Kidney (tissue), 14 donors: ENCODE results near the gene LSMEM2. TPM values are rescaled to one million over a fixed set of nuclear protein-coding genes. Genes with fewer than 3 reads are reported as not detected.

Source experiments
- DNase-seq, 5 donors: peaks; one replicate each; pipeline ENCODE4 v3.0.0-alpha.2; 2013 to 2020
- FAIRE-seq: peaks from 2 replicates; lab custom pipeline; 2012; peaks lifted over from hg19 to GRCh38; lab: Jason Lieb, UNC
- H3K27ac ChIP-seq, 2 donors: one replicate each; pipeline ENCODE4 v1.7.0; 2013; ENCODE audit warnings: low read depth in 2 of 2, low read length in 2 of 2, inconsistent platforms in 1 of 2
- H3K27me3 ChIP-seq: one replicate; pipeline ENCODE4 v1.7.1; 2013; ENCODE audit warnings: low read length, inconsistent platforms; ENCODE audit not compliant: control insufficient read depth, insufficient read depth
- H3K36me3 ChIP-seq, 3 donors: one replicate each; pipeline versions ENCODE4 v1.7.0 to v1.7.1; 2013; ENCODE audit warnings: low read length in 3 of 3, control low read depth in 1 of 3, inconsistent platforms in 1 of 3; ENCODE audit not compliant: insufficient read depth in 3 of 3, control insufficient read depth in 2 of 3
- H3K4me1 ChIP-seq, 3 donors: one replicate each; pipeline versions ENCODE4 v1.7.0 to v1.7.1; 2013; ENCODE audit warnings: low read length in 3 of 3, inconsistent platforms in 1 of 3, low read depth in 1 of 3; ENCODE audit not compliant: control insufficient read depth in 2 of 3, insufficient read depth in 2 of 3
- H3K4me3 ChIP-seq, 3 donors: one replicate each; pipeline versions ENCODE4 v1.7.0 to v1.8.1; 2013; ENCODE audit warnings: low read length in 3 of 3, control low read depth in 1 of 3, inconsistent platforms in 1 of 3
- H3K9ac ChIP-seq, 3 donors: one replicate each; pipeline versions ENCODE4 v1.7.0 to v1.7.1; 2013; ENCODE audit warnings: low read length in 3 of 3, control low read depth in 1 of 3, inconsistent platforms in 1 of 3
- H3K9me3 ChIP-seq, 3 donors: one replicate each; pipeline versions ENCODE4 v1.7.0 to v1.7.1; 2013; ENCODE audit warnings: low read length in 3 of 3, control low read depth in 1 of 3, inconsistent platforms in 1 of 3; ENCODE audit not compliant: control insufficient read depth in 2 of 3, insufficient read depth in 1 of 3
- CTCF ChIP-seq: IDR thresholded peaks from 3 replicates; pipeline ENCODE4 v1.5.1; 2012; ENCODE audit warnings: mild to moderate bottlenecking, moderate library complexity, borderline replicate concordance; ENCODE audit not compliant: insufficient read depth; ENCODE audit errors: extremely low read depth
- intact Hi-C: fragments of 100-400 bp; cut with DNase I; formaldehyde crosslinking; loops from one replicate; pipeline ENCODE4 v1.11.1; 2022
- polyA plus RNA-seq: library from polyadenylated mRNA; stranded (reverse); fragments of 350-450 nt; fragmentation: Illumina TruSeq; extraction: RNeasy Lipid Tissue Mini Kit (QIAGEN cat#74804); gene quantifications from one replicate; pipeline ENCODE4 v1.2.3, GENCODE V29; 2014; ENCODE audit warnings: low read depth, low replicate concordance; ENCODE audit not compliant: insufficient read depth
- total RNA-seq: library from RNA; stranded (reverse); fragmentation: NEBNext Ultra II Directional; extraction: Animal tissue kit (Norgen Biotek cat#: 25700); gene quantifications from one replicate; pipeline ENCODE4 v1.2.1, GENCODE V29; 2021
- donor health status: control.
- donor health status: control.
- donor health status: control.
- donor health status: control.
- donor health status: control.
- donor health status: DM: yes; HTN: yes; CAD: no.
- donor health status: Normal renal cell carcinoma (clear cell type).

The LSMEM2 gene
- total and polyA plus RNA-seq, 2 donors from 2014 or later = 0.22 to 0.62 TPM

GRCh38 chr3:50262778-50263177, 16.1 kb upstream of the LSMEM2 start:
- Histone ChIP-seq H3K27ac (no peak overlapping the region), H3K9ac (no peak overlapping the region), H3K4me3 (no peak overlapping the region), H3K9me3 (no peaks in the 10 kb centered on the region), H3K4me1 (peaks cover 0 to 44% (median 26%) of the 10 kb centered on the region in 3 donors), H3K27me3 (no peaks in the 10 kb centered on the region), H3K36me3 (peaks cover 0 to 6% (median 0%) of the 10 kb centered on the region in 3 donors)
- no peak for TF ChIP-seq CTCF
- FAIRE-seq = no peak
- no peak for DNase-seq
- intact Hi-C loops = no loop called here

GRCh38 chr3:50263478-50264382, 15.2 kb upstream of the LSMEM2 start:
- Histone ChIP-seq H3K9ac (peak overlapping the region in 2 of 3 donors; percentile 8 to 34), H3K27me3 (no peaks in the 10 kb centered on the region), H3K4me3 (no peak overlapping the region), H3K4me1 (peaks cover 0 to 53% (median 28%) of the 10 kb centered on the region in 3 donors), H3K27ac (peak overlapping the region; percentile 91 to 94), H3K9me3 (no peaks in the 10 kb centered on the region), H3K36me3 (no peaks in the 10 kb centered on the region)
- intact Hi-C loops = no loop called here
- TF ChIP-seq CTCF = no peak
- FAIRE-seq (no peak), DNase-seq (peak in 2 of 5 donors; percentile 20 to 71)

- Histone ChIP-seq H3K36me3 (no peaks in the 10 kb centered on the region), H3K9me3 (no peaks in the 10 kb centered on the region), H3K27ac (peak overlapping the region; percentile 91 to 94), H3K4me1 (peaks cover 0 to 56% (median 28%) of the 10 kb centered on the region in 3 donors), H3K4me3 (no peak overlapping the region), H3K9ac (peak overlapping the region in 2 of 3 donors; percentile 8 to 34), H3K27me3 (no peaks in the 10 kb centered on the region)
- intact Hi-C loops = no loop called here
- no peak for TF ChIP-seq CTCF
- FAIRE-seq (no peak), DNase-seq (peak; percentile 97 to 99 (median 98))
Measured at GRCh38 chr3:50264383-50264963, 14.4 kb upstream of the LSMEM2 start.
